Testis (tissue), 2 donors: ENCODE data around the gene TMC6.

Source experiments
- CTCF ChIP-seq, 3 experiments: fragments of 450-650 bp in 2 of 3; fragments of 200-600 bp in 1 of 3; sonication (generic) in 1 of 3; IDR thresholded peaks; one replicate each; pipeline ENCODE4 v1.5.1; 2016 to 2019; ENCODE audit warnings: antibody characterized with exemption in 3 of 3, mild to moderate bottlenecking in 2 of 3, moderate library complexity in 1 of 3
- POLR2A ChIP-seq: fragments of 450-650 bp; IDR thresholded peaks from one replicate; pipeline ENCODE4 v1.6.1; 2017; ENCODE audit warnings: antibody characterized with exemption, mild to moderate bottlenecking, moderate library complexity

GRCh38 chr17:78142119-78142861 is 13.7 kb upstream of the TMC6 start:
- TF ChIP-seq CTCF (IDR thresholded peaks at IDR 0.05) (no peak), POLR2A (no peak)
